GM10266 (cell line): ENCODE results near the gene ETV3.

Experiments
- DNase-seq: peaks from one replicate; pipeline ENCODE4 v3.0.0; 2012; ENCODE audit errors: extremely low spot score
- TF ChIP-seq, protein P1 (sequence below): IDR thresholded peaks from 2 replicates; pipeline ENCODE4 v1.5.1; 2012; ENCODE audit warnings: mild to moderate bottlenecking, low read depth; ENCODE audit not compliant: control insufficient read depth, insufficient read depth; ENCODE audit errors: missing control alignments

ETV3 gene

GRCh38 chr1:157132616-157133167 lies 5.5 kb downstream of the ETV3 start:
- TF ChIP-seq, protein P1, sequence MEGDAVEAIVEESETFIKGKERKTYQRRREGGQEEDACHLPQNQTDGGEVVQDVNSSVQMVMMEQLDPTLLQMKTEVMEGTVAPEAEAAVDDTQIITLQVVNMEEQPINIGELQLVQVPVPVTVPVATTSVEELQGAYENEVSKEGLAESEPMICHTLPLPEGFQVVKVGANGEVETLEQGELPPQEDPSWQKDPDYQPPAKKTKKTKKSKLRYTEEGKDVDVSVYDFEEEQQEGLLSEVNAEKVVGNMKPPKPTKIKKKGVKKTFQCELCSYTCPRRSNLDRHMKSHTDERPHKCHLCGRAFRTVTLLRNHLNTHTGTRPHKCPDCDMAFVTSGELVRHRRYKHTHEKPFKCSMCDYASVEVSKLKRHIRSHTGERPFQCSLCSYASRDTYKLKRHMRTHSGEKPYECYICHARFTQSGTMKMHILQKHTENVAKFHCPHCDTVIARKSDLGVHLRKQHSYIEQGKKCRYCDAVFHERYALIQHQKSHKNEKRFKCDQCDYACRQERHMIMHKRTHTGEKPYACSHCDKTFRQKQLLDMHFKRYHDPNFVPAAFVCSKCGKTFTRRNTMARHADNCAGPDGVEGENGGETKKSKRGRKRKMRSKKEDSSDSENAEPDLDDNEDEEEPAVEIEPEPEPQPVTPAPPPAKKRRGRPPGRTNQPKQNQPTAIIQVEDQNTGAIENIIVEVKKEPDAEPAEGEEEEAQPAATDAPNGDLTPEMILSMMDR, result no peak
- DNase-seq, result no peak

DNA sequence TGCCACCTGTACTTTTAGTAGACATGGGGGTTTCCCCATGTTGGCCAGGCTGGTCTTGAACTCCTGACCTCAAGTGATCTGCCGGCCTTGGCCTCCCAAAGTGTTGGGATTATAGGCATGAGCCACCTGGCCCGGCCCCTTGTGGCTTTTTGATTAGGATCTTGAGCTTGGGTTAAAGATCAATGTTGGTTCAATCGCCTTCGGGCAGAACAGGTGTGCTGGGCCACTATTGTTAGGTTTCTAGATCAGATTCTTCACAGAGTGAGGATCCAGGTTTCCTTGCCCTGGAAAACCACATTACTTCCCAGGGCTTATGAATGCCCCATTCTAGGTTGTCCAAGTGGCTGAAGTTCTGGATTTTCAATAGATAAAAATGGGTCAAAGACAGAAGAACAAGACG lies 6.1 kb downstream of the ETV3 start:
- TF ChIP-seq, protein P1, result no peak
- no peak for DNase-seq

GRCh38 chr1:157131281-157131680 lies 6.9 kb downstream of the ETV3 start:
- TF ChIP-seq, protein P1, result no peak
- DNase-seq, result no peak

DNA sequence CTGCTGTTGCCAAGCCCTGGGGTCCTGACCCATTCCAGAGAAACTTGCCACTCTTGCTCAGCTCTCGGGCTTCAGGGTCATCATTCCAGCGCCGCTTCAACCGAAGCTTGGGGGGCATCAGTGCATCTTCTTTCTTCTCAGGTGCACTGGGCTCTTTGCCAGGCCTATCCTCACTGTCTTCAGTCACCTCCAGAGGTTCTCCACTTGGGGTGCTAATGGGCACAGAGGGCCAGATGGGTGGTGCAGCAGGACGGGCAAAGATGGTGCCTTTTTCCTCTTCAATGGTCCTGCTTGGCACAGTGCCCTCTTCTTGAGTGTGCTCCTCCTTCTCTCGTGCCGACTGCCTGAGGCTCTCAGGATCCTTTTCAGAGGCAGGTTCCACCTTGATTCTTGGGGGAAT lies 13.3 kb downstream of the ETV3 start:
- DNase-seq, result no peak
- TF ChIP-seq, protein P1, result peak; percentile 3

GRCh38 chr1:157119448-157119847 lies 18.7 kb downstream of the ETV3 start:
- no peak for DNase-seq
- TF ChIP-seq, protein P1, result no peak

DNA sequence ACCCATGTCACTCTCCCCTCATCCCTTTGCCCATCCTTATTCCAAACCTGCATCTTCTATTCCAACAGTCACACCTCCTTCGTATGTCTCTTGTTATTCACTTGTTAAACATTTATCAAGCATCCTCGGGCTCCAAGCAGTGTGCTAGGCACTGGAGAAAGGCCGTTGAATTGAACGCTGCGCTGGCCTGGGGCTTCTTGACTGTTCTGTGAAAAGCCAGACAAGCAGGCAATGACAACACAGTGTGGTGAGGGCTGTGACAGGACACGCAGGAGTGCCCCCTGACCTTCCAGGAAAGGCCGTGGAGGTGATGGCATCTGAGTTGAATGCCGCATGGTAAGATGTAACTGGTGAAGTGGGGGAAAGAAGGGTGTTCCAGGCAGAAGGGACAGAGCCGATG lies 19.2 kb downstream of the ETV3 start:
- no peak for DNase-seq
- TF ChIP-seq, protein P1, result no peak

DNA sequence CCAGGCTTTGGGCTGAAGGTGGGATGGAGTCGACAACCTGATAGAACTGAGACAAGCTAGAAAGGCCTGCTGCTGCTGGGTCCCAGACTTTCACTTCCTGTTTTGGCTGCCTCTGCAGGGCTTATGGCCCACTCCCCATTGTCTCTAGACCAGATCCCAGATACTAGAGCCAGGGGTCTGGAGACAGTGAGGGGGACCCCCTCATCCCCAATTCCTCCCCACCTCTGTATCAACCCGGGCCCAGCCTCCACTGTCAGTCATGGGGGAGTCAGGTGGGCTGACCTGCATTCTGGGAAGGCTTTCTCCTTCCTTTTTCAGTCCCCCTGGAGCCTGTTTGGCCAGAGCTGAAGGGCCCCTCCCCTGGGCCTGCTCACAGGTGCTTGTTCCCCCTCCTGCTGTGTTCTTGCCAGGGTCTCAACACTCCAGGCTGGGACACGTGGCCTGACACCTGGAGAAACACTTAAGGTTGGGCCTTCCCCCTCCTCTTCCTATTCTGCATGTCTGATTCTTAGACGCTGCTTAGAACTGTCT lies 20.6 kb downstream of the ETV3 start:
- TF ChIP-seq, protein P1, result no peak
- peak; percentile 47 for DNase-seq
